HG03139 (cell line): ENCODE results near the gene NT5C3B.
"Not testable (repeated sequence)": the region's sequence is repeated elsewhere in the genome, so short reads cannot be mapped to it uniquely, and the experiment has no call there.

Experiments used
- ATAC-seq: cut with Tn5 transposase; IDR thresholded peaks from one replicate; pipeline ENCODE4 v1.9.1; 2021; ENCODE audit not compliant: unreplicated experiment

NT5C3B gene

DNA sequence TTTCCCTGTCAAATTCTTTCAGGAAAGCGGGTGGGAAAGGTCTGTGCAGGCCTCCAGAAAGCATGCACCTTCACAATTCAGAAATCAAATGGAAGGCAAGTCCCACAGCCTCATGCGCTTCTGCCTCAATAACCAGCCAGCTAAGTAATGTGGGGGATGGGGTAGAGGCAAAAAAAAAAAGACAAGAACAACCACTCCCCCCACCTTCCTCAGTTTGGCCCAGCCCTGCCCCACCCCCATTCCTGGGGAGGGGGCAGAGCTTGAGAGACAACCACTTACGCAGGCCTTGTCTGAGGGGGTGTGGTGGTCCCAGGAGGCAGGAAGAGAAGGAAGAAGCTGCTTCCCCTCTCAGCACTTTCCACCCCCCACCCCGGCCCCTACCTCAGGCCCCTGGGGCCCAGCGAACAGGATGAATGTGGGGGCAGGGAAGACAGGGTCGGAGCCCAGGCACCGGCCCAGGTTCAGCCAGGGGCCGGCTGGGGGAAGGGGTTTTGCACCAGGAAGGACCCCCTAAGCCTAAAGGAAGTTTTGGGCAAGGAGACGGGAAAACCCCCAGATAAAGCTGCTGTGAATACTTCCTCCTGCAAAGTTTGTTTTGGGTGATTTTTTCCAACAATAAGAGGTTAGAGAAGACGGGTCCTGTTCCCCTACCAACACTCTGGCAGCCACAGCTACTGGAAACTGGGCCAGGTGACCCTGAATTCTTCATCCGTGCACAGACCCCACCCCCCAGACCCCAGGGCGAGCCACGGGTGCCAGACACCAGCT lies 50.8 kb downstream of the NT5C3B start:
- ATAC-seq = no peak

DNA sequence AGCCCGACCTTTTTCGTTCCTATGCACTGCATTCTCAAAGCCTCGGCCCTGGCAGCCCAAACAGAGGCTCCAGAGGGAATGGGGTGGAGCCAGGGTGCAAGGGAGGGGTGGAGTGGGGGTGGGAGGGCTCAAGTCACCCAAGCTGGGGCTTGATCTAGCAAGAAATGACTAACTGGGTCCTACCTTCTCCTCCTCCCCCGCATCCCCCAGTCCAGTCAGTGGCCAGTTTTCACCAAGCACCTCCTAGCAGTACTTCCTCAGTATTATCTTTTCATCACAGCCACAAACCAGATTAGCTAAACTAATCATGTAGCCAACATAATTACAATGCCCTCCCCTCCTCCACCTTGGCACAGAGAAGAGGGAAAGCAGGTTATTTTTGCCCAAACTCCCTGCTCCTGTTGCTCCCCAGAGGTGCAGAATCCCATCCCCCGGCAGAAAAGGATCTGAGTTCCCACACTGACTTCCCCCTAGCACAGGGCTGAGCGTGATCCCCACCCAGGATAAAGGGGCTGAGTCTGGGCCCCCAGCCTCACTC lies 51.8 kb downstream of the NT5C3B start:
- no peak for ATAC-seq

DNA sequence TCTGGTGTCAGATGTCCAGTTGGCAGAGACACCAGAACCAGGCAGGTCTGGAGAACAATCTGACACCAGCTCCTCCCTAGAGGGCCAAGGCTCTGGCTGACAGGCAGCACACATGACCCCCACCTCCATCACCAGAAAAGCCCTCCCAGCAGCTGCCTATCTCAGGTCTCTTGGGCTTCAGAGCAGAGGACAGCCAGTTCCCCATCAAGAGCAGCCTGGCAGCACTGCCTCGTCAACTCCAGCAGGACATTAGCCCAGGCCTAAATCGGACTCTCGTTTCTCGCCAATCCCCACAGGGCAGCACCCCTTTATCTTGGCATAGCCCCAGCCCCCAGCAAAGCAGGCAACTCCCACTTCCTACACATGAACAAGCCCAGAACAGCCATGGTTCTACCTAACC lies 53.9 kb downstream of the NT5C3B start:
- ATAC-seq = no peak

DNA sequence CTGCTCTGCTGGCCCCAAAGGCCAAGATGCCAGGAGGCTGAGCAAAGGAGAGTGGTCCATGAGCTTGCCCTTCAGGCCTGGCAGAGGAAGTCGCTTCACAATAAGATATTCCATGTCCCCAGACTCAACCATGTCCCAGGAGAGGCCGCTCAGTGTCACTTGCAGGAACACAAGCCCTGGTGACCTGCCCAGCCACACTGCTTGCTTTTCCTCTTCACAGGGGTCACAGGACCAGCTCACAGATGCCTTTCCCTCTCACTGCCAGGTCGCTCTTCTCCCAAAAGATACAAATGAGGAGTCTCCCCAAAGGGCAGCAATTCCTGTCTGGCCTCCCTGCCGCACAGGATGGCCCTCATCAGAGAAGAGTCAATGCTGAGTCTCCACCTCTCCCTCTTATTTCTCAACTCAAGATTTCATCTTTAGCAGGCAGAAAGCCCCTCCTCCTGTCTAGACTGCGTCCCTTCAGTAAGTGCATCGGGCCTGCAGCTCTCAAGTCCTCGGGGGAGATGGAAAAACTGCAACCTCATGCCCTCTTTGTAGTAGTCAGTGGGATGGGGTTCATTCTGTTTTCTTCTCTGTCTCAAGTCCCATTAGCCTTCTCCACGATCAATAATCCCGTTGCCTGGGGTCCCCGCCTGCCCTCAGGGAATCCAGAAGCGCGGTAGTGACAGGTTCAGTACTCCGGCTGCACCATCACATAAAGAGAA lies 54.5 kb downstream of the NT5C3B start:
- ATAC-seq = no peak

DNA sequence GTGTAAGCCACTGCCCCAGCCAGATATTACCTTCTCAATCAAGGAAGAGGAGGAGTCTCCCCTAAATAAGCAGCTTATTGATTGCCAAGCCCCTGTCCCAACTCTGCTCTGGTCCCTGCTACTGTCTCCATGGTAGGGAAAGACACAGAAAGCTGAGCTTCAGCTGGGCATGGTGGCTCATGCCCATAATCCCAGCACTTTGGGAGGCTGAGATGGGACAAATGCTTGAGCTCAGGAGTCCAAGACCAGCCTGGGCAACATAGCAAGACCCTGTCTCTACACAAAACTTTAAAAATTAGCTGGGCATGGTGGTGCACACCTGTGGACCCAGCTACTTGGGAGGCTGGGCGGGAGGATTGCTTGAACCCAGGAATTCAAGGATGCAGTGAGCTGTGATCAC lies 56.1 kb downstream of the NT5C3B start:
- no peak for ATAC-seq

DNA sequence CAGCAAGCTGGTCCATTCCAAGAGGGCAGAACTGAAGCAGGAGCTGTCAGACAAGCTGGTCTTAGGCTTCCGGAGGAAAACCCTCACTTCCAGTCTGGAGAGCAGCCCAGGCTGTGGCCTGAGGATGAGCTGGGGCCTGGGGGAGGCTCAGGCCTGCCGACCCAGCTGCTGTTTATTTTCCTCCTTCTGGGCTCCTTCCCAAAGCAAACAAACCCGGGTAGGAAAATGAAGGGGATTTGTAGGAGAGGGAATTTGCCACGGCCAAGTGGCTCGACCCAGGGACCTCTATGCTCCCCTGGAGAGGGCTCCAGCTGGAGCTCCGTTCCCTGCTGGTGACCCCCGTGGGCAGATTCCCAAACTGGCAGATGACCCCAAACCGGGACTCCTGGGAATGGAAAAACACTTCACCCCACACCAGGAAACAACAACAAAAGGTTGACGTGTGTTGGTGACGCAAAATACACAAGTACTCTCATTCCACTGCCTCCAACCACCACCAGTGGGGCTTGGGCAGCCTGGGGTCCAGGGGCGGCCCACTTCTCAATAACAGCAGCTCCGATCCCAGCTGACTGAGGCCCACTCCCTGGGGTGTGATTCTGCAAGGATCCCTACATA lies 58.4 kb downstream of the NT5C3B start:
- no peak for ATAC-seq

DNA sequence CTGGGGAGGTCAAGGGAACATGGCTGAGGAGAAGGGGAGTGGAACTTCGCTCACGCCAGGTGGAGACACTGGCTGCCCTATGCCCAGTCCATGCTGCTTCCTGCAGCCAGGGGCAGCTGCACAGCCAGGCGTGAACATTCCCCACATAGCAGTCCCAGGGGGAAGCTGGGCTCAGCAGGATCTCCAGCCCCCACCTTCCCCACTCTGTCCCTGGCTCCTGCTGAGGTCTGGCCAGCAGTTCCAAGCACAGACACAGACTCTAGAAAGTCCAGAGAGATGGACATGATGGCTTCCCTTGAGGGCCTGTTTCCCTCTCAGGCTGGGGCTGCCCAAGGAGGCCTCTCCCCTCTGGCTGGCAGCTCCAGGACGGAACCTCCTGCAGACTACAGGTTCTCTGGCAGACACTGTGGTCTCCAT lies 58.9 kb downstream of the NT5C3B start:
- no peak for ATAC-seq

DNA sequence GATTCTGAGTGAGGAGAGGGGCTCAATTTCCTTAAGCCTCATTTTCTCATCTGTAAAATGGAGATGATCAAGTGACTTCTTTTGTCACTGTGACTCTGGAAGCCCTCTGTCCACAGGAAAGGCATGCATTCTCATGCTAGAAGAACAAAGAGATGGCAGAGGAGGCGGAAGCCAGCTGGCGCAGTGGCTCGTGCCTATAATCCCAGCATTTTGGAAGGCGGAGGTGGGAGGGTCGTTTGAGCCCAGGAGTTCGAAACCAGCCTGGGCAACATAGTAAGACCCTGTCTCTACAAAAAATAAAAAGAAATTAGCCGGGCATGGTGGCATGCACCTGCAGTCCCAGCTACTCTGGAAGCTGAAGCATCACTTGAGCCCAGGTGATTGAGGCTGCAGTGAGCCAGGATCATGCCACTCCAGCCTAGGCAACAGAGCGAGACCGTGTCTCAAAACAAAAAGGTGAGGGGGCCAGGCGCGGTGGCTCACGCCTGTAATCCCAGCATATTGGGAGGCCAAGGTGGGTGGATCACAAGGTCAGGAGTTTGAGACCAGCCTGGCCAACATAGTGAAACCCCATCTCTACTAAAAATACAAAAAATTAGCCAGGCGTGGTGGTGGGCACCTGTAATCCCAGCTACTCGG lies 59.7 kb downstream of the NT5C3B start:
- not testable (repeated sequence) for ATAC-seq

DNA sequence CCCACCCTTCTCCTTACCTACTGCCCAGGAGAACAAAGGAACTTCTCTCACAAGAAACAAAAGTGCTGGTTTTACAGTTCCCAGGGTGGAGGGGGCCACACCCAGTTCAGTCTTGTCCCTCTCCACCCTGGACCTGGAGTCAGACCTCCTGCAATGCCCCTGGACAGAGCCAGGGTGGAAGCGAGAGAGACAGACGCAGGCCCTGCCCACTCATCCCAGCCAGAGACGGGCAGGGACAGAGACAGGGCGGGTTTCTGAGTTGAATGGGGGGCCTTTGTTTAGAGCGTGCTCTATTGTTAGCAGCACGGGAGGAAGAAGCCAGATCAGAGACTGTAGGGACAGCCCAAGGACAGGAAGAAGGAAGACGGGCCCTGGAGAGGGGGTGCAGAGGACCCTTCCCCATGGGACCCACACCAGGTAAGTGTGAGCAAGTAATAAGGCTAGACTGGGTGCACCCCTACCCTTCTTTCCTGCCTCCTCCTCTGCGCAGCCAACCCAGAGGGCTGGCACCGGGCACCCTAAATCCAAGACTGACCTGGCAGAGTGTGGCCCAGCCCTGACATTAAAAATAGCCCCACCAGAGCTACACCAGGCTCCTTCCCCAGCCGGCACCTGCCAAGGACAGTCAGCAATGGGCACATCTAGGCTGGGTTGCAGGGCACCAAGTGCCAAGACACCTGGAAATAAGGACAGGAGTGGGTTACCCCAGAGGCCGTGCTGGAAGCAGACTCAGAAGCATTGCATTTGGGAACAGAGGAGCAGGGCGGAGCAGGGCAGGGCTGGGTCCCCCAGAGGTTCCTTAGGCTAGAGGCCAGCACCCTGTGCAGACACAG lies 60.4 kb downstream of the NT5C3B start:
- ATAC-seq = no peak
